Activated CD4-positive, CD25-positive, alpha-beta regulatory T cell treated with anti-CD3 and anti-CD28 coated beads, Interleukin-2, amount 50 U/mL, for 16 hours (primary cell): Measurements from ENCODE around the gene PAFAH1B1.
"Not testable (repeated sequence)": the region's sequence is repeated elsewhere in the genome, so short reads cannot be mapped to it uniquely, and the experiment has no call there.

ENCODE experiments used
- DNase-seq: peaks from one replicate; pipeline ENCODE4 v3.0.0-alpha.2; 2020; ENCODE audit warnings: low read depth, low spot score

Gene PAFAH1B1

GRCh38 chr17:2594722-2595599 is 1.5 kb downstream of the PAFAH1B1 start:
- no peak for DNase-seq

- no peak for DNase-seq
Observed at GRCh38 chr17:2595716-2596115, 2.3 kb downstream of the PAFAH1B1 start.

GRCh38 chr17:2598166-2598565 is 4.7 kb downstream of the PAFAH1B1 start:
- no peak for DNase-seq

- no peak for DNase-seq
Observed at GRCh38 chr17:2602597-2603017, 9.2 kb downstream of the PAFAH1B1 start.

- no peak for DNase-seq
Observed at GRCh38 chr17:2608350-2608913, 15.0 kb downstream of the PAFAH1B1 start.

GRCh38 chr17:2609091-2609490 is 15.6 kb downstream of the PAFAH1B1 start:
- DNase-seq: no peak

GRCh38 chr17:2610195-2611175 is 17.0 kb downstream of the PAFAH1B1 start:
- DNase-seq: no peak

- no peak for DNase-seq
Observed at GRCh38 chr17:2611627-2612026, 18.2 kb downstream of the PAFAH1B1 start.

- DNase-seq: no peak
Observed at GRCh38 chr17:2612630-2613029, 19.2 kb downstream of the PAFAH1B1 start.

GRCh38 chr17:2613089-2613808 is 19.8 kb downstream of the PAFAH1B1 start:
- DNase-seq: no peak

GRCh38 chr17:2615882-2616281 is 22.4 kb downstream of the PAFAH1B1 start:
- no peak for DNase-seq

- DNase-seq: no peak
Observed at GRCh38 chr17:2621241-2621640, 27.8 kb downstream of the PAFAH1B1 start.

- DNase-seq: not testable (repeated sequence)
Observed at GRCh38 chr17:2621951-2622405, 28.5 kb downstream of the PAFAH1B1 start.

- DNase-seq: not testable (repeated sequence)
Observed at GRCh38 chr17:2622721-2623301, 29.4 kb downstream of the PAFAH1B1 start.

GRCh38 chr17:2624292-2624731 is 30.9 kb downstream of the PAFAH1B1 start:
- no peak for DNase-seq

- DNase-seq: not testable (repeated sequence)
Observed at GRCh38 chr17:2626626-2627219, 33.3 kb downstream of the PAFAH1B1 start.

- DNase-seq: not testable (repeated sequence)
Observed at GRCh38 chr17:2628922-2629321, 35.5 kb downstream of the PAFAH1B1 start.

GRCh38 chr17:2631211-2631610 is 37.8 kb downstream of the PAFAH1B1 start:
- no peak for DNase-seq

GRCh38 chr17:2634361-2634960 is 41.0 kb downstream of the PAFAH1B1 start:
- no peak for DNase-seq

- no peak for DNase-seq
Observed at GRCh38 chr17:2635241-2635640, 41.8 kb downstream of the PAFAH1B1 start.
